ENCODE data around the gene PHLDB1. TPM values are rescaled to one million over a fixed set of nuclear protein-coding genes. Genes with fewer than 3 reads are reported as not detected.

The PHLDB1 gene
- total RNA-seq, 1 experiment from 2014 or later: 48.7 TPM

DNA sequence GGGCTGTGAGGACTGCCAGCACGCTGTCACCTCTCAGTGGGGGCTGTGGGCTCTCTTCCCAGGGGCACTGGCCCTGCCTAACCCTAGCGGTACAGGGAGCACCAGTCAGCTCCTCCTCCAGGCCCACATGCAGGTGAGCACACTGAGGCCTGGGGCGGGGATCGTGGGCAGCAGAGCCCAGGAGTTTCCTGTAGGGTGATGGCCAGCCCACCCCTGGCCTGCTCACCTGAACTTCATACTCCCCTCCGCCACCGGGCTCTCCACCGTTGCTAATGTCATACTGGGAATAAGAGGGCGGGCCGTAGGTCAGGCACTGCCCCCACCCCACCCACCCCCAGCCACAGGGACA, 82.1 kb downstream of the PHLDB1 start:
- no peaks in the 10 kb centered on the region for H3K36me3 ChIP-seq (ENCODE audit: insufficient read depth, low read length, poor library complexity, severe bottlenecking)
- TF ChIP-seq EZH2 (IDR thresholded peaks at IDR 0.05; ENCODE audit: borderline replicate concordance, low read depth, low read length, poor library complexity, severe bottlenecking): no peak
- TF ChIP-seq, protein P1, sequence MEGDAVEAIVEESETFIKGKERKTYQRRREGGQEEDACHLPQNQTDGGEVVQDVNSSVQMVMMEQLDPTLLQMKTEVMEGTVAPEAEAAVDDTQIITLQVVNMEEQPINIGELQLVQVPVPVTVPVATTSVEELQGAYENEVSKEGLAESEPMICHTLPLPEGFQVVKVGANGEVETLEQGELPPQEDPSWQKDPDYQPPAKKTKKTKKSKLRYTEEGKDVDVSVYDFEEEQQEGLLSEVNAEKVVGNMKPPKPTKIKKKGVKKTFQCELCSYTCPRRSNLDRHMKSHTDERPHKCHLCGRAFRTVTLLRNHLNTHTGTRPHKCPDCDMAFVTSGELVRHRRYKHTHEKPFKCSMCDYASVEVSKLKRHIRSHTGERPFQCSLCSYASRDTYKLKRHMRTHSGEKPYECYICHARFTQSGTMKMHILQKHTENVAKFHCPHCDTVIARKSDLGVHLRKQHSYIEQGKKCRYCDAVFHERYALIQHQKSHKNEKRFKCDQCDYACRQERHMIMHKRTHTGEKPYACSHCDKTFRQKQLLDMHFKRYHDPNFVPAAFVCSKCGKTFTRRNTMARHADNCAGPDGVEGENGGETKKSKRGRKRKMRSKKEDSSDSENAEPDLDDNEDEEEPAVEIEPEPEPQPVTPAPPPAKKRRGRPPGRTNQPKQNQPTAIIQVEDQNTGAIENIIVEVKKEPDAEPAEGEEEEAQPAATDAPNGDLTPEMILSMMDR (conservative IDR thresholded peaks at IDR 0.05; ENCODE audit: low read depth, low read length): no peak
- H3K27me3 ChIP-seq (replicated peaks; ENCODE audit: insufficient read depth, low read depth, low read length, poor library complexity): no peaks in the 10 kb centered on the region
- intact Hi-C loops (cut with micrococcal nuclease; ENCODE audit: unreplicated experiment): no loop called here
- H3K4me1 ChIP-seq (ENCODE audit: insufficient read depth, low read length, poor library complexity, severe bottlenecking): peaks cover 4% of the 10 kb centered on the region
- no TSS peak for BruUV-seq (replicated peaks)
- ChIA-PET CTCF (interaction anchor here (0.6 to 1.0 kb wide), 5 partner anchors 55 to 268 kb away, joined by 3 to 5 read pairs (median 4); no protein-coding TSS in a partner anchor), POLR2A (ENCODE audit: low non-redundant PET) (interaction anchor here (0.6 kb wide), 1 partner anchor 85 kb away, joined by 6 read pairs; no protein-coding TSS in a partner anchor)
- H3K27ac ChIP-seq (ENCODE audit: low read depth, low read length, poor library complexity, severe bottlenecking): no peak overlapping the region
- no peaks in the 10 kb centered on the region for H3K9me3 ChIP-seq (ENCODE audit: low read depth, low read length, poor library complexity, severe bottlenecking)
- H3K4me3 ChIP-seq (ENCODE audit: low read depth, low read length, poor library complexity, severe bottlenecking): peak overlapping the region; percentile 41
- no peak for DNase-seq (ENCODE audit: low spot score)

DNA sequence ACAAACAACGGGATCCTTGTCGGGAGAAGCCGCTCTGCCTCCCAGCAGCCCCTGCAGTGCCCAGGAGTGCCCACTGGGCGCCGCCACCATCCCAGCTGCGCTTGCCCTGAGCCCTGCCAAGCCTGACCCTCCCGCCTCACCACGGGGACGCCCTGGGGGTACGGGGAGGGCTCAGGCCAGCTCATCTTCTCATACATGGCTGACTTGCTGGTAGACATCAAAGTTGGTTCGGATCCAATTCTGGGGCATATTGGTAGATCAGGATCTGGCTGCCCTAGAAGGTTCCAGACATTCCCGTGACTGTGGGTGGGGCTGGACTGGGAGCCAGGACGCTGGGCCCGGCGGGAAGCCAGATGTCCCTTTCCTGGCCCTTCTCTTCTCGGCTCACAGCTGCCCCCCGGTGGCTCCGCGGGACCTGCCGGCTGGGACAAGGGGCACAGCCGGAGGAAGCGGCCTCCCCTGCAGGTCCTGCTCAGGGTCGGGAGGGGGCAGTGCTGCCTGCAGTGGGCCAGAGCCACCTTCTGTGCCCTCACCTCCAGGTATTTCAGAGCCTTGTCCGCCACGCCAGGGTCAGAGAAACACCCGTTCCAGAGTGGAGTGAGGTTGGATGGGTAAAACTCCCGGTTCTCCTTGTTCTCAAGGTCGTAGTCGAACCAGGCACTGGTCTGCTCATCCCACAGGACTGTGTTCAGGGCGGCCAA, 82.6 kb downstream of the PHLDB1 start:
- Histone ChIP-seq H3K27ac (ENCODE audit: low read depth, low read length, poor library complexity, severe bottlenecking) (peak overlapping the region; percentile 69), H3K36me3 (ENCODE audit: insufficient read depth, low read length, poor library complexity, severe bottlenecking) (no peaks in the 10 kb centered on the region), H3K27me3 (replicated peaks; ENCODE audit: insufficient read depth, low read depth, low read length, poor library complexity) (no peaks in the 10 kb centered on the region), H3K9me3 (ENCODE audit: low read depth, low read length, poor library complexity, severe bottlenecking) (no peaks in the 10 kb centered on the region), H3K4me1 (ENCODE audit: insufficient read depth, low read length, poor library complexity, severe bottlenecking) (peaks cover 4% of the 10 kb centered on the region), H3K4me3 (ENCODE audit: low read depth, low read length, poor library complexity, severe bottlenecking) (peak overlapping the region; percentile 41)
- no TSS peak for BruUV-seq (replicated peaks)
- TF ChIP-seq, protein P1 (conservative IDR thresholded peaks at IDR 0.05; ENCODE audit: low read depth, low read length): peak; percentile 96
- no peak for TF ChIP-seq EZH2 (IDR thresholded peaks at IDR 0.05; ENCODE audit: borderline replicate concordance, low read depth, low read length, poor library complexity, severe bottlenecking)
- CTCF ChIA-PET: interaction anchor here (0.6 to 1.0 kb wide), 5 partner anchors 55 to 267 kb away, joined by 3 to 5 read pairs (median 4); no protein-coding TSS in a partner anchor
- intact Hi-C loops (cut with micrococcal nuclease; ENCODE audit: unreplicated experiment): loop anchor here (2.0 kb wide), 1 partner anchor 267 kb away; the partner anchor contains the start of gene UPK2
- POLR2A ChIA-PET (ENCODE audit: low non-redundant PET): interaction anchor here (0.6 kb wide), 1 partner anchor 84 kb away, joined by 6 read pairs; no protein-coding TSS in a partner anchor
- peak; percentile 96 for DNase-seq (ENCODE audit: low spot score)

DNA sequence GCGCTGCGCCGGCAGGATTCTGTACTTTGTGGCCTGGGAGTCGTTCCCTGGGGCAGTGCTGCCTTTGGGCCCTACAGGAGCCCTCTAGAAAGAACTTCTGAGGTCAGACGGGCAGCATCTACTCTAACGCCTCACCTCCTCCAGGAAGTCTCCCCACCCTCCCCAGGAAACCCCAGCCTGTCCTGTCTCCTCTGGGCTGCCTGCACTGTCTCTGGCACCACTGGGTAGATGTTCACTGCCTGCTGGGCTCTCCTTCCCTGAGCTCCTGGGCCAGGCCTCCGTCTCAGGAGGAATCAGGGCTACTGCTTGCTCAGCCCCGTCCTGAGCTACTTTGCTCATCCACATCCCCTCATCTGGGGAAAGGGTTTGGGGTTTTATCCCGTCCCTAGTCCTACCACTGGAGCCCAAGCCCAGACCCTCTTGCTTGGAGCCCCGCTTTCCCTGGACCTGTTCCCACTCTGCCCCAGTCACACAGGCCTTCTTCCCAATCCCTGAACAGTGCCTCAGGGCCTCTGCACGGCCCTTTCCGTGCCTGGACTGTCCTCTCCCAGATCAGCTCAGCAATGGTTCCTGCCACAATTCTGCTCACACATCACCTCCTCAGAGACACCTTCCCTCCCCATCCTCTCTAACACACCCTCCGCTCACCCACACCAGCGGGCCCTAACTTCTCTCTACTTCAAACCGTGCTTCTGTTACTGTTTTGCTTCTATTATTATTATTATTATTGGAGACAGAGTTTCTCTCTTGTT, 83.3 kb downstream of the PHLDB1 start:
- H3K4me3 ChIP-seq (ENCODE audit: low read depth, low read length, poor library complexity, severe bottlenecking): no peak overlapping the region
- ChIA-PET CTCF (interaction anchor here (0.6 kb wide), 1 partner anchor 604 kb away, joined by 3 read pairs; no protein-coding TSS in a partner anchor), POLR2A (ENCODE audit: low non-redundant PET) (no interaction called here)
- peaks cover 4% of the 10 kb centered on the region for H3K4me1 ChIP-seq (ENCODE audit: insufficient read depth, low read length, poor library complexity, severe bottlenecking)
- BruUV-seq (replicated peaks): no TSS peak
- no peaks in the 10 kb centered on the region for H3K27me3 ChIP-seq (replicated peaks; ENCODE audit: insufficient read depth, low read depth, low read length, poor library complexity)
- no peak for DNase-seq (ENCODE audit: low spot score)
- no peak for TF ChIP-seq EZH2 (IDR thresholded peaks at IDR 0.05; ENCODE audit: borderline replicate concordance, low read depth, low read length, poor library complexity, severe bottlenecking)
- TF ChIP-seq, protein P1 (conservative IDR thresholded peaks at IDR 0.05; ENCODE audit: low read depth, low read length): no peak
- H3K27ac ChIP-seq (ENCODE audit: low read depth, low read length, poor library complexity, severe bottlenecking): no peak overlapping the region
- H3K9me3 ChIP-seq (ENCODE audit: low read depth, low read length, poor library complexity, severe bottlenecking): no peaks in the 10 kb centered on the region
- intact Hi-C loops (cut with micrococcal nuclease; ENCODE audit: unreplicated experiment): loop anchor here (2.0 kb wide), 1 partner anchor 266 kb away; the partner anchor contains the start of gene UPK2
- no peaks in the 10 kb centered on the region for H3K36me3 ChIP-seq (ENCODE audit: insufficient read depth, low read length, poor library complexity, severe bottlenecking)

All from A673 (cell line).